HUES64 (cell line): ENCODE results near the gene ZBTB8A.
"Not testable (repeated sequence)": the region's sequence is repeated elsewhere in the genome, so short reads cannot be mapped to it uniquely, and the experiment has no call there.

Source experiments
- H3K27ac ChIP-seq: 2 replicates; pipeline ENCODE4 v1.7.0; 2013; ENCODE audit warnings: low read depth, low read length, inconsistent platforms
- H3K27me3 ChIP-seq: 2 replicates; pipeline ENCODE4 v1.6.1; 2013; ENCODE audit warnings: mild to moderate bottlenecking, low read length; ENCODE audit not compliant: insufficient read depth
- H3K36me3 ChIP-seq: 2 replicates; pipeline ENCODE4 v1.6.1; 2013; ENCODE audit warnings: mild to moderate bottlenecking, low read length; ENCODE audit not compliant: insufficient read depth
- H3K4me1 ChIP-seq: 2 replicates; pipeline ENCODE4 v1.6.1; 2013; ENCODE audit warnings: mild to moderate bottlenecking, low read length, moderate library complexity; ENCODE audit not compliant: insufficient read depth
- H3K4me3 ChIP-seq: 2 replicates; pipeline ENCODE4 v1.5.1; 2013; ENCODE audit warnings: mild to moderate bottlenecking, low read length, moderate library complexity
- H3K9ac ChIP-seq: 2 replicates; pipeline ENCODE4 v1.6.1; 2013; ENCODE audit warnings: mild to moderate bottlenecking, low read depth, low read length
- H3K9me3 ChIP-seq: 2 replicates; pipeline ENCODE4 v1.6.1; 2013; ENCODE audit warnings: low read depth, low read length; ENCODE audit not compliant: insufficient read depth
- WGBS: fragments of 150-250, 120-280 bp; methylation state at CpG from one replicate; pipeline ENCODE4 v1.1.7; 2013; ENCODE audit warnings: missing lambda C conversion rate; 5-methylcytosine and 5-hydroxymethylcytosine counted together

ZBTB8A gene

GRCh38 chr1:32619701-32620485 lies 80.7 kb downstream of the ZBTB8A start:
- Histone ChIP-seq H3K9me3 (no peaks in the 10 kb centered on the region), H3K27me3 (no peaks in the 10 kb centered on the region), H3K4me1 (no peaks in the 10 kb centered on the region), H3K36me3 (peaks cover 21% of the 10 kb centered on the region), H3K4me3 (no peak overlapping the region), H3K9ac (no peak overlapping the region), H3K27ac (no peak overlapping the region)
- 95% methylated on average over 5 of the region's 5 CpGs for WGBS

GRCh38 chr1:32622205-32622604 lies 83.0 kb downstream of the ZBTB8A start:
- peaks cover 38% of the 10 kb centered on the region for H3K36me3 ChIP-seq

GRCh38 chr1:32622806-32623681 lies 83.8 kb downstream of the ZBTB8A start:
- Histone ChIP-seq H3K36me3 (peaks cover 45% of the 10 kb centered on the region), H3K27ac (no peak overlapping the region), H3K9ac (no peak overlapping the region), H3K4me3 (no peak overlapping the region), H3K9me3 (no peaks in the 10 kb centered on the region), H3K27me3 (no peaks in the 10 kb centered on the region), H3K4me1 (no peaks in the 10 kb centered on the region)
- WGBS = 90% methylated on average over 3 of the region's 3 CpGs

More at GRCh38 chr1:32622205-32622604, 83.0 kb downstream of the ZBTB8A start:
- Histone ChIP-seq H3K27ac (no peak overlapping the region), H3K4me3 (no peak overlapping the region), H3K9ac (no peak overlapping the region), H3K27me3 (no peaks in the 10 kb centered on the region), H3K9me3 (no peaks in the 10 kb centered on the region), H3K4me1 (no peaks in the 10 kb centered on the region)
- 100% methylated on average over 1 of the region's 2 CpGs for WGBS

GRCh38 chr1:32623775-32624174 lies 84.5 kb downstream of the ZBTB8A start:
- no peak overlapping the region for H3K4me3 ChIP-seq
- no peaks in the 10 kb centered on the region for H3K9me3 ChIP-seq
- H3K4me1 ChIP-seq = no peaks in the 10 kb centered on the region
- no peak overlapping the region for H3K9ac ChIP-seq
- no peaks in the 10 kb centered on the region for H3K27me3 ChIP-seq
- peaks cover 47% of the 10 kb centered on the region for H3K36me3 ChIP-seq
- H3K27ac ChIP-seq = no peak overlapping the region
- WGBS = 96% methylated on average over 5 of the region's 5 CpGs

GRCh38 chr1:32626176-32626575 lies 86.9 kb downstream of the ZBTB8A start:
- H3K36me3 ChIP-seq = peaks cover 55% of the 10 kb centered on the region
- WGBS = 100% methylated on average over 1 of the region's 1 CpG
- no peak overlapping the region for H3K27ac ChIP-seq

GRCh38 chr1:32627596-32628162 lies 88.5 kb downstream of the ZBTB8A start:
- no peak overlapping the region for H3K4me3 ChIP-seq
- no peaks in the 10 kb centered on the region for H3K9me3 ChIP-seq
- no peaks in the 10 kb centered on the region for H3K27me3 ChIP-seq
- H3K4me1 ChIP-seq = peaks cover 3% of the 10 kb centered on the region
- H3K27ac ChIP-seq = no peak overlapping the region
- peaks cover 55% of the 10 kb centered on the region for H3K36me3 ChIP-seq
- H3K9ac ChIP-seq = no peak overlapping the region
- WGBS = 94% methylated on average over 11 of the region's 11 CpGs

More at GRCh38 chr1:32626176-32626575, 86.9 kb downstream of the ZBTB8A start:
- Histone ChIP-seq H3K27me3 (no peaks in the 10 kb centered on the region), H3K9me3 (no peaks in the 10 kb centered on the region), H3K9ac (no peak overlapping the region), H3K4me3 (no peak overlapping the region), H3K4me1 (no peaks in the 10 kb centered on the region)

- not testable (repeated sequence) for H3K9ac ChIP-seq, H3K9me3 ChIP-seq, H3K4me3 ChIP-seq, H3K27ac ChIP-seq, H3K27me3 ChIP-seq
- 97% methylated on average over 4 of the region's 4 CpGs for WGBS
- H3K4me1 ChIP-seq = peaks cover 15% of the 10 kb centered on the region
- H3K36me3 ChIP-seq = peaks cover 67% of the 10 kb centered on the region
Observed at GRCh38 chr1:32630173-32630572, 90.9 kb downstream of the ZBTB8A start.

- peaks cover 48% of the 10 kb centered on the region for H3K36me3 ChIP-seq
- peaks cover 37% of the 10 kb centered on the region for H3K4me1 ChIP-seq
- H3K4me3 ChIP-seq = no peak overlapping the region; the same call in 1 of the 2 replicates
- no peaks in the 10 kb centered on the region for H3K27me3 ChIP-seq
- 55% methylated on average over 2 of the region's 2 CpGs for WGBS
- no peaks in the 10 kb centered on the region for H3K9me3 ChIP-seq
- H3K9ac ChIP-seq = no peak overlapping the region
- H3K27ac ChIP-seq = peak overlapping the region; percentile 67
Observed at GRCh38 chr1:32632829-32633228, 93.6 kb downstream of the ZBTB8A start.

GRCh38 chr1:32635508-32636277 lies 96.5 kb downstream of the ZBTB8A start:
- Histone ChIP-seq H3K4me1 (peaks cover 37% of the 10 kb centered on the region), H3K27me3 (no peaks in the 10 kb centered on the region), H3K4me3 (no peak overlapping the region), H3K9ac (0 out of 2 replicates have a peak overlapping the region, but pooled peaks have one; percentile 35), H3K27ac (no peak overlapping the region; the same call in 1 of the 2 replicates), H3K9me3 (no peaks in the 10 kb centered on the region), H3K36me3 (peaks cover 42% of the 10 kb centered on the region)
- WGBS = 91% methylated on average over 8 of the region's 8 CpGs

- H3K27ac ChIP-seq = peak overlapping the region; percentile 71
- peaks cover 37% of the 10 kb centered on the region for H3K4me1 ChIP-seq
- H3K36me3 ChIP-seq = peaks cover 31% of the 10 kb centered on the region
- 66% methylated on average over 16 of the region's 16 CpGs for WGBS
- H3K9ac ChIP-seq = peak overlapping the region; percentile 19; the same call in 1 of the 2 replicates
- no peaks in the 10 kb centered on the region for H3K9me3 ChIP-seq
- H3K27me3 ChIP-seq = no peaks in the 10 kb centered on the region
- 0 out of 2 replicates have a peak overlapping the region, but pooled peaks have one; percentile 18 for H3K4me3 ChIP-seq
Observed at GRCh38 chr1:32636914-32637645, 97.9 kb downstream of the ZBTB8A start.
